IPS-20b (cell line): ENCODE data around the gene SAMD4A.

ENCODE experiments used
- H3K27ac ChIP-seq: one replicate; pipeline ENCODE4 v1.5.1; 2013; ENCODE audit warnings: low read length
- H3K27me3 ChIP-seq: 2 replicates; pipeline ENCODE4 v1.6.1; 2013; ENCODE audit warnings: mild to moderate bottlenecking, low read length, inconsistent platforms; ENCODE audit not compliant: insufficient read depth
- H3K36me3 ChIP-seq: 2 replicates; pipeline ENCODE4 v1.6.1; 2013; ENCODE audit warnings: low read depth, mild to moderate bottlenecking, inconsistent platforms, low read length, moderate library complexity; ENCODE audit not compliant: insufficient read depth
- H3K4me1 ChIP-seq: 2 replicates; pipeline ENCODE4 v1.6.1; 2013; ENCODE audit warnings: mild to moderate bottlenecking, control low read depth, inconsistent platforms, low read length, moderate library complexity; ENCODE audit not compliant: insufficient read depth
- H3K4me3 ChIP-seq: 2 replicates; pipeline ENCODE4 v1.5.1; 2013; ENCODE audit warnings: mild to moderate bottlenecking, low read length, inconsistent platforms
- H3K9ac ChIP-seq: 2 replicates; pipeline ENCODE4 v1.6.1; 2013; ENCODE audit warnings: low read depth, mild to moderate bottlenecking, inconsistent platforms, low read length, moderate library complexity
- H3K9me3 ChIP-seq: 2 replicates; pipeline ENCODE4 v1.6.1; 2013; ENCODE audit warnings: mild to moderate bottlenecking, low read depth, low read length, inconsistent platforms; ENCODE audit not compliant: insufficient read depth

The SAMD4A gene

DNA sequence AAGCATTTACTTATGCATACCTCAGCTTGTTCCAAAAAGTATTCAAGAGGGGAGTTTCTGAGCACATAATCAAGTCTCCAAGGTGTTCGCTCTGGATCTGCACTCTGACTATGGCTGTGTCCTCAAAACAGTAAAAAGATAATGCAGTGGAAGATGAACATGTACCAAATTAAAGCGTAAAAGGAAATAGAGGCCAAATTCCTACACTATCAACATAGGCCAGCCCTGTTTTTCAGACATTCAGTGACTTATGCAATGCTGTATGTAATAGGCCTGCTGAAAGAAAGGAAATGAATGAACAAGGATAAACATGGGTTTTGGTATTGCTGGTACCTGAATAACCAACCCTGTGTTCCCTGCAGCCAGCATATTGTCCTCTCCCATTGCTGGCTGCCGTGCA lies 115.7 kb downstream of the SAMD4A start:
- peaks cover 26% of the 10 kb centered on the region for H3K4me1 ChIP-seq

DNA sequence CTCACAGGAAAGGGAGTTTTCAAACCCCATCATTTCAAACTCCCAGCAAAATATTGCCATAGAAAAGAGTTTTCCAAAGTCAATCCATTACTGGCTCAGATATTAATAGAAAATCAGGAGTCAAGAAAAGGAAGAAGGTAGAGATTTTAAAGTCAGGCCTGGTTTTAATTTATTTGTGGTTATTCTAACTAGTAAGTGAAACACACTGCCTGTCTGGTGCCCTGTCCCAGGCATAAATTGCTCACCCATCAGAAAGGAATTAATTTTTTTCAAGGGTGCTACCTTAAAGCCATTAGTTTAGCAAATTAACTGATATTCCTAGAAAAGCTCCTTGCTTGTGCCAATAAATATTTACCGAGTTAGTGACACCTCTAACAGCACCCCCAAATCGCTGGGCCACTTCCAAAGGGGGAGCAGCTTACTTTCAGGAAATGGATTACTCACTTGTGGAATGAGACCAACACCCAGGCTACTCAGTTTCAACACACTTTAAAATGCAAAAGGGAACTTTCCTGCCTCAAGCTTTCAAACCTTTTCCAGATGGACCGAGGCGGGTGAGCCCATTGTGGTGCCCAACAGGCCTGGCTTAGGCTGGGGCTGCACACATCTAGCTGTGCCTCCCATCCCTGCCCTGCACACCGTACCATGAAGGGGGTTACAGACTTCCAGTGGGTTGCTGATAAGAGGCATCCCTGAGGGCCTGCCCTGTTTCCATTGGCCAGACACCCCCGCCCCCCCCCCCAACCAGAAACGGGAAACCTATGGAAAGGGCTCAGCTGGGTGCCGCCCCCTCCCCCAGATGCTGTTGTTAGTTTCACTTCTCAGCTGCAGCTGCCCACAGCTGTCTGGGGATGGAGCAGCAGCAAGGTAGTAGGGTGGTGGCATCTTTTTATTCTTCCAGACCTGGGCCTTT lies 117.2 kb downstream of the SAMD4A start:
- peak overlapping the region; percentile 25; the same call in 1 of the 2 replicates for H3K4me3 ChIP-seq
- no peak overlapping the region; the same call in 1 of the 2 replicates for H3K9ac ChIP-seq
- H3K36me3 ChIP-seq = no peaks in the 10 kb centered on the region
- peak overlapping the region; percentile 18 for H3K27ac ChIP-seq
- H3K27me3 ChIP-seq = no peaks in the 10 kb centered on the region
- H3K9me3 ChIP-seq = no peaks in the 10 kb centered on the region
- H3K4me1 ChIP-seq = peaks cover 20% of the 10 kb centered on the region

More for the DNA sequence above, 115.7 kb downstream of the SAMD4A start:
- Histone ChIP-seq H3K36me3 (no peaks in the 10 kb centered on the region), H3K9me3 (no peaks in the 10 kb centered on the region), H3K4me3 (no peak overlapping the region), H3K27me3 (no peaks in the 10 kb centered on the region), H3K27ac (no peak overlapping the region), H3K9ac (no peak overlapping the region)

DNA sequence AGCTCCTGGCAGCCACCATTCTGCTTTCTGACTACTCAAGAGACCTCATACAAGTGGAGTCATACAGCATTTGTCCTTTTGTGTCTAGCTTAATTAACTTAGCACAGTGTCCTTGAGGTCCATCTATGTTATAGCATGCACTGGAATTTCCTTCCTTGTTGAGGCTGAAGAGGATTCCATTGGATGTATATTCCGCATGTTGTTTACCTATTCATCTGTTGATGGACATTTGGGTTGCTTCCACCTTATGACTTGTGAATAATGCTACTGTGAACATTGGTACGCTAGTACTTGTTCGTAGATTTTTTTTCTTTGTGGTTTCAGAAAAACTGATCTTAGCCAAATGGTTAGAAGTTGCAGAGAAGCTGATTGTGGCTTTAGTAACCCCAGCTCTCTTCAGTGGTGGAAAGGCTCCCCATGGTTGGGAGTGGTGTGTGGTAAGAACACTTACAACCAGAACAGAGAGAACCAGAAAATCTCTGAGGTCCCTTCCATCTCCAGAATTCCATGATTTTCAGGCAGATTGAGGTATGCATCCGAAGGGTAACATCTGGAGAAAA lies 118.4 kb downstream of the SAMD4A start:
- no peaks in the 10 kb centered on the region for H3K27me3 ChIP-seq
- H3K9me3 ChIP-seq = no peaks in the 10 kb centered on the region
- H3K4me3 ChIP-seq = no peak overlapping the region
- no peaks in the 10 kb centered on the region for H3K36me3 ChIP-seq
- no peak overlapping the region for H3K27ac ChIP-seq
- no peak overlapping the region; the same call in 1 of the 2 replicates for H3K9ac ChIP-seq
- H3K4me1 ChIP-seq = peaks cover 20% of the 10 kb centered on the region

DNA sequence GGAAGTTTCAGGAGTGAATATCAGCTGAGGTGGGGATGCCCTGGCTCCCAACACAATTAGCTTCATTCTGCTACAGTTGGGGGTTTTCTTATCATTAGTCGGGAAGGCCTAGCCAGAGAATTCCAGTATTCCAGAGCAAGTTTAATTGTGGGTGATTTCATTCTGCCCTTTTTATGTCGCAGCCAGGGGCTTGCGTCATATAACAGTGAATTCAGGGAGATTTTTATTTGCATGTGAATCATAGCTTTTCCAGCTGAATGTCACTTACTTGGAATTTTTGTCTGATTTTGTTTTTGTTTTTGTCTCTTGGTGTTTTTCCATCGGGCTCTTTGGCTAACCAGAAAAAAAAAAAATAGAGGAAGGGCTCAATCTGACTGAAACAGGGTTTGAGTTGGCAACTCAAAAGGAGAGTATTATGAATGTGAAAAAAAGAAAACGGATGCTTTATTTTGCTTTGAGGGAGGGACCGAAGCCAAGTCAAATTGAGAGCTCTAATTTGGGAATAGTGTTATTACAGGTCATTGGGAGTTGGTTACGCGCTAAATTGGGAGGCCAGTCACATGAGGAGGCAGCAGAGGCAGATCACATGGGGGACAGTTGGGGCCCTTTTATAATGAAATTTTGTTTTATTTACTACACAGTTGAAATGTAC lies 119.4 kb downstream of the SAMD4A start:
- Histone ChIP-seq H3K4me3 (no peak overlapping the region), H3K9ac (no peak overlapping the region), H3K36me3 (no peaks in the 10 kb centered on the region), H3K27me3 (no peaks in the 10 kb centered on the region), H3K4me1 (peaks cover 20% of the 10 kb centered on the region), H3K9me3 (no peaks in the 10 kb centered on the region), H3K27ac (no peak overlapping the region)

DNA sequence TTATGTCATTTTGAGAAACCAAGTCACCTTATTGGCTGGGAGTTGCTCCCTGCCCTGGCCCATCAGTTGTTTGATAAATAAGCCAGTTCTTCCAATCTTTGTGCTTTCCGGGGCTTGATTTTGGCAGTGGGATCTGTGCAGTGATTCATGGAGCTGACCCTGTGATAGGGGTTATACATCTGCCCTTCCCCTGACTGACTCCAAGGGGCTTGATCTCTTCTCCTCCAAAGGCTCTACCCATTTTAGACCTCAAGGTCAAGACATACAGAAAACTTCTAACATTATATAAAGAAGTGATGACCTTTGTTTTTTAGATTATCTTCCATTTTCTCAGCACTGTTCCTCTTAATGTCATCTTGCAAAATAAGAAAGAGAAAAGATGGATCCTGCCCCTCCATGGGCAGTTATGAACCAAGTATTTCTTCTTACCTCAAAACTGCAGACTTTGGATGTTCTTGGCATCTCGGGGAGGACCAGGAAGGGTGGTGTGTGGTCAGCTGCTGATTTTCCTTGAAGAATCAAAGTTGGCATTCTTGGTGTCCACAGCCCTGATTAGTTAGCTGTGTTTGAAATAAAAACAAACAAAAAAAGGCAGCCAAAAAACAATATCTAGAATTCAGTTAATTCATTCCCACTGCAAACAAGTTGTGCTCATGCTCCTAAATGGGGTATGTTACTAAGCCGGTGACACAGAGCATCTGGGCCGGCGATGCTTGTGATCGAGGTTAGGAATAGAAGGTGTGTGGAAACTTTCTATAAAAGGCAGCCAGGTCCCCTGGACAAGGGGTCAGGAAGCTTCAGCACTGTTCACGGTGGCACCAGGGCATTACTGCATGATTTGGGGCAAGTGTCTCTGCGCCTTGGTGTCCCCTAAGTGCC lies 120.2 kb downstream of the SAMD4A start:
- Histone ChIP-seq H3K9me3 (no peaks in the 10 kb centered on the region), H3K27me3 (no peaks in the 10 kb centered on the region), H3K4me1 (peaks cover 20% of the 10 kb centered on the region), H3K27ac (no peak overlapping the region), H3K36me3 (no peaks in the 10 kb centered on the region), H3K4me3 (no peak overlapping the region), H3K9ac (no peak overlapping the region)

DNA sequence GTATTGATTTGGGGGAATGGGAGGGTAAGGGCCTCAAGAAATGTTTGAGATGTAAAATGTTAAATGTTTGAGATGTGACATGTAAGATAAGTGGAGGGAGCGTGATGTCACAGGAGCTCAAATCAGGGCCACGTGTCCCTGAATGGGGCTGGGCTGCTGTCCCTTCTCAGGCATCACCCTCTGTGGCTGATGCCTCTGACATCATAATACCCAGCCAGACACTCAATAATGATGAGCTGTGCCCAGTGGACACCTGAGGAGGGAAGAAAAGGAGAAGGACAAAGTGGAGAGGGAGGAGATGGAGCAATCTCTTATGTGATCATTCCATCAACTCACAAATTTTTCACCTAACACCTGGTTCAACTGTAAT lies 120.8 kb downstream of the SAMD4A start:
- peaks cover 20% of the 10 kb centered on the region for H3K4me1 ChIP-seq
- no peak overlapping the region for H3K4me3 ChIP-seq
- no peaks in the 10 kb centered on the region for H3K36me3 ChIP-seq
- H3K27me3 ChIP-seq = no peaks in the 10 kb centered on the region
- H3K27ac ChIP-seq = no peak overlapping the region
- no peak overlapping the region for H3K9ac ChIP-seq
- H3K9me3 ChIP-seq = no peaks in the 10 kb centered on the region

DNA sequence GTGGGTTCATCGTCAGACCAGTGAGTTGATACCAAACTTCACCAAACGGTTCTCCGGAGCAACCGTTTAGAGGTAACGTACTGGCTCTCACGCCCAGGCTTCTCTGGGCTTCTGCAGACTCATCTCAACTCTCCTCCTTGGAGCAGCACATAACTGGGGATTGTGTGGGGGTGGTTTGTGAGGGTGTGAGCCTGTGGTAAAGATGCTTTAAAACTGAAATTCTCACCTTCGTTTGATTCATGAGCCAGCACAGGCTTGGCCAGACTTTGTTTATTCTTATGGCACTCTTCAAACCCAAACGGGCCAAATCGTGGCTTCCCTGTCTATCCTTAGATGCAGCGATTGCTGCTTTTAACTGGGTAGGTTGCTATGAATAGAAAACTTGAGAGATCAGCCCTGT lies 121.3 kb downstream of the SAMD4A start:
- no peaks in the 10 kb centered on the region for H3K27me3 ChIP-seq
- no peak overlapping the region for H3K9ac ChIP-seq
- H3K4me1 ChIP-seq = peaks cover 20% of the 10 kb centered on the region
- no peaks in the 10 kb centered on the region for H3K9me3 ChIP-seq
- no peak overlapping the region for H3K27ac ChIP-seq
- no peaks in the 10 kb centered on the region for H3K36me3 ChIP-seq
- no peak overlapping the region for H3K4me3 ChIP-seq

DNA sequence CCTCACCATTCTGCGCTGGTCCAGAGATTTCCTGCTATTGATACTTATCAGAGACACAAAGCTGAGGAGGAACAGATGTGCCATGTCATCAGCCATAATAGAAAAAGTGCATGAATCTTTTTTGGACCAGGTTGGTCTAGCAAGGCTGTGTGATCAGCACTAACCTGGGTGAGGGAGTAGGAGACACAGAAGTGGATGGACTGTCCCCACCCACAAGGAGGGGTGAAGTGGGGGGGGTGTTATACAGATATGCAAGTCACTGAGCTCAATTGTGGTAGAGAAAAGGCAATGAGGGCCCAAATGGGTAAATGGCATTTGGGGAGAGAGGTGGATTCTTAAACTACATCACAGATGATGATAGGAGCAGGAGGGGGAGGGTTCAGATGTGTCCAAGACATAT lies 123.0 kb downstream of the SAMD4A start:
- H3K9me3 ChIP-seq = no peaks in the 10 kb centered on the region
- no peaks in the 10 kb centered on the region for H3K36me3 ChIP-seq
- H3K27ac ChIP-seq = no peak overlapping the region
- no peaks in the 10 kb centered on the region for H3K27me3 ChIP-seq
- H3K9ac ChIP-seq = no peak overlapping the region
- H3K4me1 ChIP-seq = peaks cover 7% of the 10 kb centered on the region
- H3K4me3 ChIP-seq = no peak overlapping the region

DNA sequence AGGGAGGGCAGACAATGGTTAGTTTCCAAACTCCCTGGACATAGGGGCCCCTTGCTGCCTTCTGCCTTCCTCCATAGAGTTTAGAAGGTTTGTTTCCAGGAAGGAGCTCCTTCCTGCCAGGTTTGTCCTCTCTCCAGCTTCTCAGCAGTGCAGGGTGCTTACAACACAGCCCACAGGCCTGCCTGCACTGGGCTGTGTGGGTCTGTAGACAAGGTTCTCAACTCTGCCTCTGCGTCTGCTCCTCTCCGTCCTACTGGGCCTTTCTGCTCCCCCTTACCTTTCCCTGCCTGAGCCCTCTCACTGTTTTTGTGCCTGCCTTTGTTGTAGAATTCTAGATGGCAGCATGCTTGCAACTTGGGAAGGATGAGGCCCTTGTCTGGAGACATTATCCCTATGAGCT lies 124.0 kb downstream of the SAMD4A start:
- Histone ChIP-seq H3K4me1 (no peaks in the 10 kb centered on the region; the same call in none of the 2 replicates), H3K27ac (no peak overlapping the region)

DNA sequence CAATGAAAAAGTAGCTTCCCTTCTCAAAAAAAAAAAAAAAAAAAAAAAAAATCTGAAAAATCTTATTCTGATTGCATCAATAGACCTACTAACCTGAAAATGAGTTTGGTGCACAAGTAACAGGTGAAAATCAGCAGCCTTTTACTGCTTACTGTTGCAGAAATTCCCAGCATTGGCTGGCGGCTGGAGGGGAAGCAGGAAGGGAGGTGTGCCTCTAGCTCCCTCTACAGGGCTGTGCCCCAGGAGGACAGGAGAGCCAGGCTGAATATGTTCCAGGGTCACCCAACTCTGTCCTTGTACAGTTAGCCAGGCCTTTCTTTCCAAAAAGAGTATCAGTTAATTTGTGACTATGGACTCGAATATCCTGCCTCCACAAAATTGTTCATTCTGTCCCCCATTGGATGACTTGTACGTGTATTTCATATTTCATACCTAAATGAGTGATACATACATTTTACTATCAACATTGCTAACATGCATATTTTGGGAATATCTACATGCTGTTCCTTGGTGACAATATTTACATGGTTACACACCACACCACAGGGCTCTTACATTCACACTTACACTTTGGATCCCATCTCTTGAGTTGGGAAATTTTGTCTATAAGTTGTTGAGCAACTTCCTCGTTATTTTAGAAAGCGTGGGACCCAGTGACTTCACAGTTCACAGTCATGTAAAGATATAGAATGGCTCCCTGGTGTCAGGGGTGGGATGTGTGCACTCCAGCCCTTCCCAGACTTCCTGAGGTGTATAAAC lies 124.8 kb downstream of the SAMD4A start:
- H3K4me1 ChIP-seq = no peaks in the 10 kb centered on the region; the same call in 1 of the 2 replicates
- no peaks in the 10 kb centered on the region for H3K27me3 ChIP-seq
- H3K9ac ChIP-seq = no peak overlapping the region
- no peaks in the 10 kb centered on the region for H3K36me3 ChIP-seq
- H3K9me3 ChIP-seq = no peaks in the 10 kb centered on the region
- no peak overlapping the region for H3K27ac ChIP-seq
- H3K4me3 ChIP-seq = no peak overlapping the region

More for the DNA sequence above, 124.0 kb downstream of the SAMD4A start:
- no peaks in the 10 kb centered on the region for H3K27me3 ChIP-seq
- H3K4me3 ChIP-seq = no peak overlapping the region
- no peaks in the 10 kb centered on the region for H3K36me3 ChIP-seq
- H3K9ac ChIP-seq = no peak overlapping the region
- H3K9me3 ChIP-seq = no peaks in the 10 kb centered on the region
